Measurements from ENCODE around the gene GRIK1.

The GRIK1 gene

DNA sequence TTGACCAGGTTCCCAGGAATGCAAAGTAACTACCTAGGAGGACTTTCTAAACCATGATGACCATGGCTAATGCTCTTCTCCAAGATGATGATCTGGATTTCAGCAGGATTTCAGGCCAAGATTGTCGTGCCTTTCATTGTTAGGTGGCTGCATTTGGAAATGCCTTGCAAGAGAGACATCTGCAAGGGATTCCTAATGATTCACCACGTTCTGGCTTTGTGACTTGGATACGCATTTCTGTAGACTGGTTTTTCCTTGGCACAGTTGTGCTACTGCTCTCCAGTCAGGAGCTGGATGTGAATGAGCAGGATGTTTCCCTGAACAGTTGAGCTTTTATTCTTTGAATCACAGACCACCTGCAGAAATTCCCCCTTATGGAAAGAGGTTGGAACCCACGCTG is 428.7 kb downstream of the GRIK1 start:
- DNase-seq, result no peak

DNA sequence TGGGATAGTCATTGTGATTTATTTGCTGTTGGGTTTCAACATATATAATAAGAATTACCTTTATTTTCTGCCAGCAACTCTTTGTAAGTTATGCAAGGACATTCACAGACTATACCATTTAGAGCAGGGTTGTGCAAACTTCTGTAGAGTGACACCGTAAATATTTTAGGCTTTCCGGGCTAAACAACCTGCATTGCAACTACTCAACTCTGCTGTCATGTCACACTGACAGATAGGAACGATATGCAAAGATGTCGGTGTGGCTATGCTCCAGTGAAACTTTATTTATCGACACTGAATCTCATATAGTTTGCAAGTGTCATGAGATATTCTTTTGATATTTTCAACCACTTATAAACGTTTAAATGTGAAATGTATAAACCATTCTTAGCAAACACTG is 430.7 kb downstream of the GRIK1 start:
- no peak for DNase-seq

GRCh38 chr21:29508301-29508700 is 431.5 kb downstream of the GRIK1 start:
- DNase-seq, result no peak

GRCh38 chr21:29506947-29507346 is 432.8 kb downstream of the GRIK1 start:
- no peak for DNase-seq

- no peak for DNase-seq
Observed at GRCh38 chr21:29506214-29506613, 433.6 kb downstream of the GRIK1 start.

GRCh38 chr21:29504751-29505321 is 435.0 kb downstream of the GRIK1 start:
- peak; percentile 67 for DNase-seq

GRCh38 chr21:29501451-29501850 is 438.3 kb downstream of the GRIK1 start:
- DNase-seq, result peak; percentile 85

GRCh38 chr21:29499734-29500343 is 440.0 kb downstream of the GRIK1 start:
- DNase-seq, result peak; percentile 61

- DNase-seq, result no peak
Observed at GRCh38 chr21:29499229-29499628, 440.6 kb downstream of the GRIK1 start.

GRCh38 chr21:29496337-29496736 is 443.5 kb downstream of the GRIK1 start:
- DNase-seq, result no peak

DNA sequence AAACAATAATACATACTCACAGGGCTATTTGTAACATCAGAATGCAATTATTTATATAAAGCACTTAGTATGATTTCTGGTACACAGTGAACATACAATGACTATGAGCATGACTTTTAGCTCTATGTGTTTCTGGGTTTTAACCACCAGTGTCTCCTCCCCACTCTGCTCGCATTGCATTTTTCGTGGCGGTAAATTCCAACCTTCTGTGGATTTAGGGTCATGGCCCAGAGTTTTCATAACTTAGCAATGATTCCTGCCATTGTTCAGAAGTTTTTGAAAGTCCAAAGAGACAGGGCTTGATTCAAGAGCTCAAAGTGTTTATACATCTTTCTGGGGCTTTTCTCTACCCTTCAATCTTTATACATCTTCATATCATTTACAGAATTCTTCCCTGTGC is 449.8 kb downstream of the GRIK1 start:
- DNase-seq, result peak; percentile 38

GRCh38 chr21:29487154-29487553 is 452.6 kb downstream of the GRIK1 start:
- no peak for DNase-seq

Data from EL (cell line).